NCI-H128 (cell line): Measurements from ENCODE around the gene PPM1L.
"Not testable (repeated sequence)": the region's sequence is repeated elsewhere in the genome, so short reads cannot be mapped to it uniquely, and the experiment has no call there.

Experiments
- DNase-seq: peaks from one replicate; lab custom pipeline; 2025; ENCODE audit not compliant: unreplicated experiment; lab: John Stamatoyannopoulos, UW

PPM1L gene

DNA sequence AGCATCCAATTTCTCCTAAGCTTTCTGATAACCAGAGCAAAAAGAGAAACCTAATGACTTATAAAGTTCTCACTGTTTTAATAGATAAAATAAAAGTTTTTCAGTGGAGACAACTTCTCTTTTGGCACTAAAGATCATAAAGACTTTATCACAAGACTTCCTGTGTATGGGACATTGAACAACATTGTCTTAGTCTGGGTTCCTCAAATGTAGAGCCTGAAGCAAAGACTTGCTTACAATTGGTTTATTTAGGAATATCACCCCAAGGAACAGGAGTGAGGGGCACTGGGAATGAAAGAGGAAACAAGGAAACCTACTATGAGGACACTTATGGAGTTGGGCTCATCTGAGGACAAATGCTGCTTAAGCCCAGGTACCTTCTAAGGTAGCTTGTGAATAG is 221.7 kb downstream of the PPM1L start:
- DNase-seq = no peak

DNA sequence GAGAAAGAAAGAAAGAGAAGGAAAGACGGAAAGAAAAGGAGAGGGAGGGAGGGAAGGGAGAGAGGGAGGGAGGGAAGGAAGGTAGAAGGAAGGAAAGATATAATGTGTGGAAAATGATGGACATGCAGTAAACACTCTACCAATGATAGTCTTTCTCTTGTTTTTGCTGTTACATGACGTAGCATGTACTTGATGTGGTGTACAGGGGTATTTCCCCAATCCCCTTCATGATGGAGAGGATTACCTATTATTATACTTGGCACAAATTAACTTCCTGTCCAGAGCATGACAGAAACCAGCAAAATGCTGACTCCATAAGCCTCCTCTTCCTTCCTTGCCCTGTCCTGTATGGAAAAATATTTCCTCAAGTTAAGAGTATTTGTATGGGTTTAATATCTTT is 224.7 kb downstream of the PPM1L start:
- DNase-seq = no peak

DNA sequence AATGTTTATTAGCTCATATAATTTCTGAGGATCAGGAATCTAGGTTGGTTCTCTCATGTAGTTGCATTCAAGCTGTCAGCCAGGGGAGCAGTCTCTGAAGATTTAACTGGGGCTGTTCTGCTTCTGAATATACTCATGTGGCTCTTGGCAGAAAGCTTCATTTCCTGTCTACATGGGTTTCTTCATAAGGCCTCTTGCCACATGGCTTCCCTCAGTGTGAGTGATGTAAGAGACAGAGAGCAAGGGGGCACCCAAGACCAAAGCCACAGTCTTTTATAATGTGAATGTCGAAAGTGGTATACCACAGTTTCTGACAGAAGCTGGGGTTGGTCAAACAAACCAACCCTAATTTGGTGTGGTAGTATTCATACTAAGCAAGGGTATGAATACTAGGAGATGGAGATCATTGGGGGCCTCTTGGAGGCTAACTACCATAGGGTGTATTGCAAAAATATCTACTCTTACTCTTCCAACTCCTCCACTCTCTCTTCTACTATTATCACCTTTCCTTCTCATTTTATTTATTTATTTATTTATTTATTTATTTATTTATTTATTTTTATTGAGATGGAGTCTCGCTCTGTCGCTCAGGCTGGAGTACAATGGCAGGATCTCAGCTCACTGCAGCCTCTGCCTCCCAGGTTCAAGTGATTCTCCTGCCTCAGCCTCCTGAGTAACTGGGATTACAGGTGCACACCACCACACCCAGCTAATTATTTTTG is 225.3 kb downstream of the PPM1L start:
- no peak for DNase-seq

DNA sequence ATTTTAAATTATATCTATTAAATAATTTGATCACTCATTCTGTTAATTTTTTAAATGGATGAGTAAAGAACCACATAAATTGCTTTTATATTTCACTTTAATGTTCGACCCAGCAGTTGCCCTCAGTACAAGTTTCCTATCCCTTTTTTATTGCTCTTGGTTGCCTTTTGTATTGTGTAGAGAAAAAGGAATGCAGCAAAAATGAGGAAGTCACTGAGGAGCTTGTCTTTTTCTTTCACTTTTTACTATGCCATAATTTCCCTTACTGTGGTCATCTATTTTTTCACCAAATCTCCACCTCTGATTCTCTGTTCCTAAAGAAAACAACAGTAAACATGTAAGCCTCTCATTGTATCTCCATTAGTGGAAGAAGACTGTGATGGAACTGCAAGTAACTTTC is 226.5 kb downstream of the PPM1L start:
- no peak for DNase-seq

DNA sequence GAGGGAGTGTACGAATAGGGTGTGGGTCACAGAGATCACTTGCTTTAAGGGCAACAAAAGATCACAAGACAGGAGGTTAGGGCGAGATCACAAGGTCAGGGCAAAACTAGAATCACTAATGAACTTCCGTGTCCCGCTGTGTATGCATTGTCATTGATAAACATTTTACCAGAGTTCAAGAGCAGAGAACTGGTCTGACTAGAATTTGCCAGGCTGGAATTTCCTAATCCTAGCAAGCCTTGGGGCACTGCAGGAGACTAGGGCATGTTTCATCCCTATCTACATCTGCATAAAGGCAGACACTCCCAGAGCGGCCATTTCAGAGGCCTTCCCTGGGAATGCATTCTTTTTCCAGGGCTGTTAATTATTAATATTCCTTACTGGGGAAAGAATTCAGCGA is 227.9 kb downstream of the PPM1L start:
- not testable (repeated sequence) for DNase-seq

DNA sequence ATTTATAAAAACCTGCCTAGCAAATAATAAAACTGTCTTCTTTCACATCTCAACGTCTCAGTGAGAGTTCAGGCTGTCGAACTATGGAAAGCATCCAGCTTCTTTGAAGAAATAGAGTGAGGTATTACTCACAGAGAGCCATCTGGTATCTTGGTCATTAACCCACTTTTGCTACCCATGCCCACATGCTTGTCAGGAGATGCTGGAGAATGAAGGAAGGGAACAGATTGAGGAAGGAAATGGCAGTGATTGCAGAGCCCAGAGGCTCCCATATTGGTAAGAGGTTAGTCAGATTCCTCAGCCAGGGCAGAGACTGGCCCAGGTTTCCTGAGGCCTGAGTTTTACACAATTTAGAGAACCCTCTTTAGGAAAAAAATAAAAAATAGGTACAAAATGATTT is 230.0 kb downstream of the PPM1L start:
- DNase-seq = no peak

DNA sequence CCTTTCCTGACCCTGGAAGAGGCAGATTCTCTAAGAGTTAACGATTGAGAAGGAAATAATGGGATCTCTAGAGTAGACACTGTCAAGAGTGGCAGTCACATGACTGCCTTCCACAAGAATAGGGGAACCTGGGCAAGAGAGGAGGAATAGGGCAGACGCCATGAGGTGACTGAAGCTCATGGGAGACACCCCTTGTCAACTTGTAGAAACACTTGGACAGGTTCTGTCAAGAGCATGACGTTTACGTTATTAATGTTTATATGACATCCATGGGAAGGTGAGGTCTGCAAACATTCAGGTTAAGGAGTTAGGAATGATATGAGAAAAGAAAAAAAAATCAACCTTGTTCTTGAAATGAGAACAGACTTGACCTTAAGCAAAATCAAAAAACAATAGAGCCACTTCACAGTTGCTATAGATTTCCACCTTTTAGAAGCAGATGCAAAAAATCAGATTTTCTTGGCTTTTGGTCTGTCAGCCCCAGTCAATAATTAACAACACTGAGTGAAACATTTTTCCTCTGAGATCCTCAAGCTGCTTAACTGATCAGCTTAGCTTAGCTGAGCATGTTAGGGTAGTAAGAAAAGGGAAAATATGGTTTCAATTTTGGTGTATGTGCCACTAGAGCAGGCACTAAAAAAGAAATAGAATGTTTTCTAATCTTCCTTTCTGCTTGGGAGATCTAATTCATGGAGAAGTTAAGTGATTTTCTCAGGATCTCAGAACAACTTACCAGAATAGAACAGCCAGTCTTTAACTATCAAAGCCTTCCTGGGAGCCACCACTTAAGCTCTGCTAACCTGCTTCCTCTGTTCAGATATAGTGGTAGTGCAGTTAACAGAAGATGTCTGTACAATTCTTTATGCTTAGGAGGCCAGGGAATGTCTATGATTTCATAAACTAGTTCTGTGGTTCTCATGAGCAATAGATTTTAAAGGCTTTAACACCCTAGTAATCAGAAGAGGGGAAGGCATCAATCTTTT is 232.2 kb downstream of the PPM1L start:
- no peak for DNase-seq

DNA sequence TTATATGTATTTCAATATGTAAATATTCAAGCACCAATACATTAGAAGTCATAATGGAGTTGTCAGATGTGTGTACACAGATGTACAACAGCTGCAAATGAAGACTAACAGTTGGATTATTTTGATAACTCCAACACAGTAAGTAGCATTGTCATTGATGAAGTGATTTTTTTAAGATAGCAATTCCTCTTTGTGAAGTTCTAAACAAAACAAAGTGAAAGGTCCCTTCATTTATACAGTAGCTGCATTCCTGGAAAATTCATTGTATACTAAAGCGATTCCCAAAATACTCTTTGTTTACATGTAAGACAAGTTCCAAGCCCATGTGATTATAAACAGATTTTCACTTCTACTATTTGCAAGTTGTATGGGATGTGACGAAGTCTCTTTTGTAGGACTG is 234.4 kb downstream of the PPM1L start:
- no peak for DNase-seq

DNA sequence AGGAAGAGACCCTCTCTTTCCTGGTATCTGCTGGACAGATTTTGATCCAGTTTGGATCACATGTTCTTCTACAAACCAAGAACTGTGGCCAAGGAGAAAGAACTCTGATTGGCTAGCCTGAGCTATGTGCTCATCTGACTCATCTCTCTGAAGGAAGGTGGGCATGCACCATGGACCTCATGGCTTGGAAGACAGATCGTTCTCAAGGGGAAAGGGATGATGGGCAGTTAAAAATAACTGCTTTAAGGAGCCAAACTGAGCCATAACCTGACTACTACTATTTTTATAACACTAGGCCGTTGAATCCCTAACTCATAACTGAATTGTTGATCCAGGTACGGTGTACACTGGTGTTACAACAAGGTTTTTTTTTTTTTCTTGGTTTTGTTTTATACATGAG is 236.7 kb downstream of the PPM1L start:
- no peak for DNase-seq

DNA sequence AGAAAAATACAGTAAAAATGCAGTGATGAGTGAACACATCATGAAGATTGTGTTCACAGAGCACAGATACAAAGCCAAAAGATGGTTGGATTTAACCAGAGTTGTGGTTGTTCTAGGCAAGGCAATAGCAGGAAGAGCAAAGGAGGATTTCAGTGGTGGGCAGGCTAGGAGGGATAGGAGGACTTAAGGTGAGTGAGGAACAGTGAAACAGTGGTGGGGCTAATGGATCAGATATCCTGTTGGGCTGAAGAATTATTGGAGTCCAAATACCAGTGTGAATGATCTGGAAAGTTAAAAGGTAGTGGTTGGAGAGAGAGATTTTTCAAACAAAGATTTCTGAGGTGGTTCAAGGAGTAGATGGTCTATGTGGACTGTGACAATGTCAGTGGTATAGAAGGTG is 240.8 kb downstream of the PPM1L start:
- DNase-seq = no peak

DNA sequence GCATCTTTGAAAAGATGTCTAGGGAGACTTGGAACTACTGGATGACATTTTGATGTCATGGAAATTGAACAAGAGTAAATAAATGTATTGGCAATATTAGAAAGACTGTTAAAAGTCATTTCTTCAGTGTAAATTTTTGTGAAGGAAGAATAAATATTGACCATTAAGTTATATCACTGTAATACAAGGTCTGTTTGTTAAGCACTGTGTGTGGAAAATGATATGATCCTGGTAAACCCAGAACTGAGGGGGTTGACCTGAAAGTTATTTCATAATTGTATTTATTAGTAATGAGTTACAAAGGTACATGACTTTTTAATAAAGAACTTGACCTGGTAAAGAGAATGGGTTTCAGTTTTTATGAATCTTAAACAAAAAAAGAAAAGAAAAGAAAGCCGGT is 242.6 kb downstream of the PPM1L start:
- DNase-seq = no peak

DNA sequence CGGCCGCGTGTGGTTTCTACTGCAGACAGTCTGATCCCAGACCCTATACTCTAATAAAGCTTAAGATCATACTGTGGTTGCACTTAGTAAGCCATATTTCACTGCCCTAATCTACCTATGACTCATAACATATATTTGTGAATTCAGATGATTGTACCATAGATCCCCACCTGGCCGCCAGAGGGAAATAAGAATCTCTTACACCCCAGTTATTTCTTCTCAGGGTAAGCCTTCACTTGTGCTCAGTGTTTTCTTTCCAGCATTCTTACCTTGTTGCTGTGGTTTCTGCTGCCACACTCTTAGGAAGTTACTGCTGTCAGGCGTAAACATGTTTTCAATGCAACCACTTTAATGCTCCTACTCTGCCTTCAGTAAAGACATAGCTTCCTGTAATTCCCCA is 243.2 kb downstream of the PPM1L start:
- no peak for DNase-seq

DNA sequence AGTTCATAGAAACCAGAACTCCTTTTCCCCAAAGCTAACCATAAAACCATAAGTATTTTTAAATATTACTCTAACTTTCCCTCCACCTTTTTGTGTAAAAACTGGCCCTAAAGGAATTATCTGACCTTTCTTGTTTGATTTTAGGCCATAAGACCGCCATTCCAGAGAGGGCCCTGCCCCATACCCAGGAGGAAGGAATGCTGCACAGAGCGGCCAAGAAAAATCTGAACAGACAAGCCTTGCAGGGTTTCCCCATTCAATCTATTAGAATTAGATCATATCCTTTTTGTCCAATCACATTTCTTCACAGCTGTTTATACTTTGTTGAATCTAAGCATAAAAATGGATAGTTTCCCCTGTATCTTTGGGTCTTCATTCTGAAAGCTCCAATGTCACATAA is 252.1 kb downstream of the PPM1L start:
- DNase-seq = no peak

DNA sequence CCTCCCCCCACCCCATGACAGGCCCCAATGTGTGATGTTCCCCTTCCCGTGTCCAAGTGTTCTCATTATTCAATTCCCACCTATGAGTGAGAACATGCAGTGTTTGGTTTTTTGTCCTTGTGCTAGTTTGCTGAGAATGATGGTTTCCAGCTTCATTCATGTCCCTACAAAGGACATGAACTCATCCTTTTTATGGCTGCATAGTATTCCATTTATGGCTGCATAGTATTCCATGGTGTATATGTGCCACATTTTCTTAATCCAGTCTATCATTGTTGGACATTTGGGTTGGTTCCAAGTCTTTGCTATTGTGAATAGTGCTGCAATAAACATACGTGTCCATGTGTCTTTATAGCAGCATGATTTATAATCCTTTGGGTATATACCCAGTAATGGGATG is 254.1 kb downstream of the PPM1L start:
- not testable (repeated sequence) for DNase-seq

DNA sequence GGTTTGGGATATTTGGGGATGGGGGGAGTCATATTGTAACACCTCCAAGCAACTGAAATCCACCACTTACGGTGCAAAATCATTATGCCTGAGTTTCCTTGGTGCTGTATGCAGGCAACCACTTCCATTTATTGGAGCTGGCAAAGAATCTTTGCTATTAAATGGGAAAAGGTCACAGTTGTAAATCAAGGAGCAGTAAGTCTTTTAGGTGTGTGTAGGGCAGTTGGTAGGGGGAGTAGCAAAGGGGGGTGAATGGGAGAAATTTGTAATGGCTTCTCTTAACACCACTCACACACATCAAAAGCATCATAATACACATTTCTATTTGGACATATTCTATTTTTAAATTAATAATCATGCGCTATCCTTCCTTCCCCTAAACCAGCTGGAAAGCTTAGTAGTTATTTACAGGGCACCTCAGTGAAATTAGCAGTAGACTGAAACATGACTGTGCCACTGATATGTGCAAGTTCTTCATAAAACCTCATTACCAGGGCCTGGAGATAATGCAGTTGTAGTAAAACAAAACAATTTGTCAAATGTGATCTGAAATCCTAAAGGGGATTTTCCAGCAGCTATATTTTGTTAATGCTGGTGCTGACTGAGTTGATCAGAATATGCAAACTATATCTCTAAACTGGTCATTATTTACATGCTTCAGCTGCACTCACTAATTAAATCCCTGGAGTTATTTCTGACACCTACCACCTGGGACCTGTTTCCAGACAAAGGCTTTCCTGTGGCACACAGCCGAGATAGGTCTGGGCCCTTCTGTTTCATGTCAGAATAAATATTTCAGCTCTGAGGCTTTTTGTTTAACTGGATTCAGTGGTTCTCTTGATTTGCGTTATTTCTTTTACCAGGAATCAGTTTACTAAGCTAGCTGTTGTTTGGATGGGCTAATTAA is 259.1 kb downstream of the PPM1L start:
- DNase-seq = no peak

DNA sequence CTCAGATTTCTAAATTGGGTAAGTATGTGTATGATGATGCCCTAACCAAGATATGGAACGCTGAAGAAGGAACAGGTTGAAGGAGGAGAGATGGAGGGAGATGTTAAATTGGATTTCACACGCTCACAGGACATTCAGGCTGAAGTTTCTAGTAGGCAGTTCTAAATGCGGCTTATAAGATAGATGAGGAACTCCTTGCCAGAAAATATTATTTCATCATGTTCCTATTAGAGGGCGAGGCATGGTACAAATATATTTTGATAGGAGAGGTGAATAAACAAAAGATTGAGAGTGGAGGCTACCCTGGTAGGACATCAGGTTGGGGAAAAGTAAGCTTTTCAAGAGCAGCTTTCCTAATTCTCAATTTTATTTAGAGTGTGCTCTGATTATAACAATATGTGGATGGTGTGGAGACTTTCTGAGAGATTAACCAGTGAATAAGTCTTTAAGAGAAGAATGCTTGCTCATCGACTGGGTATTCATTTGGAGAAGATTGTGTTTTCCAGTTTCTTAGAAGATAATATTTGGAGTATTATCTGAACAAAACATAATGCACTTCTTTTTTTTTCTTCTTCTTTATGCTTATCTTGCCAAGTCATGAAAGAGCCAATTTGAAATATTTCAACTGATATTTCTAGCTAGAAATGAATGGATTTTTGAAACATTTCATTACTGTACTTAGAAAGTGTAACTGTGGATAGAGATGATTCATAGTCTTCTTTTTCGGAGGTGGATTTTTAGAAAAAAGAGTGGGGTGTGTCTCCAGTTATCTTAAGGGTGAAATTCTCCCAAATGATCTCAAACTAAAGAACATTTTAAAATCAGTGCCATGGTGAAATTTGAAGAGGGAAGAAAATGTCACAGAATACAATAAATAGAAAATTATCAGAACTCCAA is 260.6 kb downstream of the PPM1L start:
- DNase-seq = no peak

DNA sequence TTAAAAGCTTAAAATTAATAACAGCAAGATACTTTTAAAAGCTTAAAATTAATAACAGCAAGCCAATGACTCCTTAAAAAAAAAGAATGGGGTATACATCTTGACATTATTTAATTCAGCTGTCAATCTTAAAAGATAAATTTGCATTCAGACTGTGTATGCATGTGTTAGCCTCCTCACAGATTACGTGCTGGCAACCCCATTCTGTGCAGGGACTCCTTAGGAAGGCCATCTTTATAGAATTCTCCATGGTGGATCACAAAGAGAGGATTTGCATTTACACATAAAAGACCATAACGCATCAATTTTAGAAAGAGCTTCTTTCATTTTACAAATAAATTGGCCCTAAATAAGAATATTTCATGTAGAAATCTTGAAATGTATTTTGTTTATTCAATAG is 261.9 kb downstream of the PPM1L start:
- DNase-seq = no peak

DNA sequence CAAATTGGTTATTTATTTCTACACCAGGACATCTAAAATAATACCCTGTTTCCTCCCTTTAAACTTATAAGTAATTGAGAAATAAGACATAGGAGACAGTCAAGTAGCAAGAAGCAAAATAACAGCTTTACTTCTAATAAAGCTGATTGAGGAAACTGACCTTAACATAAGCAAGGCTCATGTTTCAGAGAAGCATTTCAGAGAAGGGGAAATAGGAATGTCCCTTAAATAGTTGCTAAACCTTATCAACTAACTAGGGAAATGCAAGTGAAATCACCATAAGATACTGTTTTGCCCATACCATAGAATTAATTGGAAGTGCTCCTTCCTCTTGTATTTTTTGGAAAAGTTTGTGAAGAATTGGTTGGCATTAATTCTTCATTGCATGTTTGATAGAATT is 264.2 kb downstream of the PPM1L start:
- no peak for DNase-seq

DNA sequence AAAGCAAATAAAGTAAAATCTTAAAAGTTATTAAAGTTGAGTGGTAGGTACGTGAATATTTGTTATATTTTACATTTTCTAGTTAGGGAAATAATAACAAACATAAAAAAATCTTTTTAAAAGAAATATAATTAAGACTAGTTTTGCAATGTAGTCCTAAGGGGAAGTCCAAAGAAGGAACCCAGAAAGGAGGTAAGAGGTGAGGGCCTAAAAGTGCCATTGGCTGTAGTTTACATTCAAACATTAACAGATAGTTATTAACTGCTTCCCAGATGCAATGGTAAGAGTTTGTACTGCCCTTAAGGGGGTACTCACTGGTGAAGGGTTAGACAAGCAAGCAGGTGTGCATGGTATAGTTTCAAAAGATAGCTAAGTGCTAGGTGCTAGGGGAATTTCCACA is 269.9 kb downstream of the PPM1L start:
- no peak for DNase-seq
